HepG2 (cell line): Measurements from ENCODE around the gene CASKIN2. TPM values are rescaled to one million over a fixed set of nuclear protein-coding genes. Genes with fewer than 3 reads are reported as not detected.

ENCODE experiments used
- ARID2 ChIP-seq: sonication (generic); formaldehyde crosslinking; IDR thresholded peaks from 2 replicates; pipeline ENCODE4 v1.8.1; 2022; ENCODE audit warnings: mild to moderate bottlenecking, missing genetic modification reagents, borderline replicate concordance
- ARNT2 ChIP-seq: sonication (generic); formaldehyde crosslinking; IDR thresholded peaks from 2 replicates; pipeline ENCODE4 v1.8.0; 2022; ENCODE audit warnings: mild to moderate bottlenecking, low read depth, missing genetic modification reagents, moderate library complexity
- CCDC6 ChIP-seq: sonication (generic); formaldehyde crosslinking; IDR thresholded peaks from 2 replicates; pipeline ENCODE4 v1.8.1; 2022; ENCODE audit warnings: mild to moderate bottlenecking, missing genetic modification reagents, moderate library complexity
- CHD4 ChIP-seq: fragments of 200-600 bp; sonication (generic); IDR thresholded peaks from 2 replicates; pipeline ENCODE4 v1.7.0; 2017; ENCODE audit warnings: mild to moderate bottlenecking, low read length, borderline replicate concordance
- DMAP1 ChIP-seq: IDR thresholded peaks from 2 replicates; pipeline ENCODE4 v1.6.1; 2016
- GRHL1 ChIP-seq: sonication (generic); formaldehyde crosslinking; conservative IDR thresholded peaks from 2 replicates; pipeline ENCODE4 v1.8.0; 2022; ENCODE audit warnings: missing genetic modification reagents
- KLF11 ChIP-seq: IDR thresholded peaks from 2 replicates; pipeline ENCODE4 v1.6.1; 2016; ENCODE audit warnings: missing compliant biosample characterization
- KLF12 ChIP-seq: sonication (generic); formaldehyde crosslinking; IDR thresholded peaks from 2 replicates; pipeline ENCODE4 v1.4.0; 2020; ENCODE audit warnings: missing genetic modification reagents, borderline replicate concordance
- MTERF4 ChIP-seq: sonication (generic); formaldehyde crosslinking; IDR thresholded peaks from 2 replicates; pipeline ENCODE4 v1.8.0; 2023; ENCODE audit warnings: mild to moderate bottlenecking, missing genetic modification reagents
- NFATC3 ChIP-seq: sonication (generic); formaldehyde crosslinking; IDR thresholded peaks from 2 replicates; pipeline ENCODE4 v1.5.1; 2020; ENCODE audit warnings: mild to moderate bottlenecking, missing genetic modification reagents
- RAD21 ChIP-seq: fragments of 450-650 bp; formaldehyde crosslinking; IDR thresholded peaks from 2 replicates; pipeline ENCODE4 v1.5.0; 2020; ENCODE audit warnings: mild to moderate bottlenecking
- SP140L ChIP-seq: sonication (generic); formaldehyde crosslinking; IDR thresholded peaks from 2 replicates; pipeline ENCODE4 v1.4.0; 2020; ENCODE audit warnings: missing genetic modification reagents, borderline replicate concordance
- ZGPAT ChIP-seq: IDR thresholded peaks from 2 replicates; pipeline ENCODE4 v1.6.1; 2016; ENCODE audit warnings: mild to moderate bottlenecking
- ZNF24 ChIP-seq: fragments of 450-650 bp; IDR thresholded peaks from 2 replicates; pipeline ENCODE4 v1.6.1; 2017; ENCODE audit warnings: antibody characterized with exemption, mild to moderate bottlenecking
- ZNF280B ChIP-seq: sonication (generic); formaldehyde crosslinking; IDR thresholded peaks from 2 replicates; pipeline ENCODE4 v1.5.0; 2020; ENCODE audit warnings: missing genetic modification reagents, mild to moderate bottlenecking, borderline replicate concordance
- ZNF704 ChIP-seq: sonication (generic); formaldehyde crosslinking; IDR thresholded peaks from 2 replicates; pipeline ENCODE4 v1.8.1; 2023; ENCODE audit warnings: mild to moderate bottlenecking, inconsistent platforms, moderate library complexity, missing genetic modification reagents, borderline replicate concordance
- ZSCAN31 ChIP-seq: sonication (generic); formaldehyde crosslinking; IDR thresholded peaks from 2 replicates; pipeline ENCODE4 v1.5.0; 2020; ENCODE audit warnings: low read depth, mild to moderate bottlenecking, missing genetic modification reagents
- ZXDC ChIP-seq: sonication (generic); formaldehyde crosslinking; IDR thresholded peaks from 2 replicates; pipeline ENCODE4 v1.5.0; 2020; ENCODE audit warnings: mild to moderate bottlenecking, missing genetic modification reagents
- polyA plus RNA-seq, 8 experiments: library from polyadenylated mRNA; depleted of rRNA in 3 of 8; stranded (reverse) in 7 of 8; unstranded in 1 of 8; fragments of >200 nt; fragmentation: Illumina TruSeq in 4 of 8; extraction: Trizol in 4 of 8; gene quantifications; 2 replicates each; pipeline versions ENCODE4 v1.2.1 to v1.2.3, GENCODE V29; 2011 to 2016; ENCODE audit warnings: low read depth in 4 of 8, missing spikeins in 1 of 8, mixed read lengths in 1 of 8; ENCODE audit not compliant: insufficient read depth in 1 of 8
- total RNA-seq, 5 experiments: library from RNA; depleted of rRNA; stranded (reverse); fragments of >200 nt; fragmentation: Illumina TruSeq; extraction: Trizol; gene quantifications; 2 replicates each; pipeline ENCODE4 v1.2.3, GENCODE V29; 2016; ENCODE audit warnings: low read depth in 1 of 5

Gene CASKIN2
- total and polyA plus RNA-seq, 2 of the 13 experiments (the other 11 are each of a cell fraction or from before 2014, with no cell fraction given), result 5.2 to 7.8 TPM

GRCh38 chr17:75549246-75550138, 34.2 kb upstream of the CASKIN2 start (continued):
- peak; percentile 81 for TF ChIP-seq ZGPAT (CRISPR knock-in tag)
- TF ChIP-seq MTERF4, result peak; percentile 22; the same call in 1 of the 2 replicates
- 0 out of 2 replicates have a peak, but pooled peaks have one; percentile 28 for TF ChIP-seq KLF11 (CRISPR knock-in tag)
- peak; percentile 89 for TF ChIP-seq ARNT2 (CRISPR knock-in tag)
- TF ChIP-seq ZNF704, result no peak
- TF ChIP-seq NFATC3 (CRISPR knock-in tag), result no peak
- peak; percentile 42 for TF ChIP-seq DMAP1
- TF ChIP-seq ZSCAN31, result peak; percentile 49; the same call in 1 of the 2 replicates
- TF ChIP-seq CCDC6 (CRISPR knock-in tag), result peak; percentile 56; the same call in 1 of the 2 replicates
- no peak for TF ChIP-seq ZNF24
- TF ChIP-seq ZXDC (CRISPR knock-in tag), result peak; percentile 19; the same call in 1 of the 2 replicates
- TF ChIP-seq ZNF280B (CRISPR knock-in tag), result peak; percentile 85; the same call in 1 of the 2 replicates
- peak; percentile 95; the same call in 1 of the 2 replicates for TF ChIP-seq KLF12
- no peak for TF ChIP-seq ARID2
- TF ChIP-seq RAD21 (CRISPR knock-in tag), result 0 out of 2 replicates have a peak, but pooled peaks have one; percentile 13
- no peak for TF ChIP-seq GRHL1 (CRISPR knock-in tag)
- no peak for TF ChIP-seq SP140L (CRISPR knock-in tag)
- 0 out of 2 replicates have a peak, but pooled peaks have one; percentile 29 for TF ChIP-seq CHD4
